Panc1 (cell line): ENCODE results near the gene TCTN1.

ENCODE experiments used
- POLR2AphosphoS5 ChIP-seq: IDR thresholded peaks from 2 replicates; pipeline ENCODE4 v1.6.1; 2012; ENCODE audit warnings: mild to moderate bottlenecking, low read depth, low read length, moderate library complexity
- SIN3A ChIP-seq: IDR thresholded peaks from 2 replicates; pipeline ENCODE4 v1.6.1; 2012; ENCODE audit warnings: low read depth, mild to moderate bottlenecking, low read length, moderate library complexity, borderline replicate concordance; ENCODE audit not compliant: insufficient read depth
- TCF7L2 ChIP-seq: IDR thresholded peaks from 2 replicates; pipeline ENCODE4 v1.6.1; 2011; ENCODE audit warnings: mild to moderate bottlenecking, low read depth, low read length, inconsistent platforms
- TF ChIP-seq, protein P1 (sequence below): fragments of 450-650 bp; IDR thresholded peaks from 2 replicates; pipeline ENCODE4 v1.5.1; 2017; ENCODE audit warnings: mild to moderate bottlenecking
- TF ChIP-seq, protein P2 (sequence below), 2 experiments: IDR thresholded peaks; 2 replicates each; pipeline ENCODE4 v1.6.1; 2011 to 2012; ENCODE audit warnings: low read depth in 2 of 2, control low read depth in 1 of 2, low read length in 1 of 2, mild to moderate bottlenecking in 1 of 2, moderate library complexity in 1 of 2; ENCODE audit not compliant: insufficient read depth in 1 of 2

DNA sequence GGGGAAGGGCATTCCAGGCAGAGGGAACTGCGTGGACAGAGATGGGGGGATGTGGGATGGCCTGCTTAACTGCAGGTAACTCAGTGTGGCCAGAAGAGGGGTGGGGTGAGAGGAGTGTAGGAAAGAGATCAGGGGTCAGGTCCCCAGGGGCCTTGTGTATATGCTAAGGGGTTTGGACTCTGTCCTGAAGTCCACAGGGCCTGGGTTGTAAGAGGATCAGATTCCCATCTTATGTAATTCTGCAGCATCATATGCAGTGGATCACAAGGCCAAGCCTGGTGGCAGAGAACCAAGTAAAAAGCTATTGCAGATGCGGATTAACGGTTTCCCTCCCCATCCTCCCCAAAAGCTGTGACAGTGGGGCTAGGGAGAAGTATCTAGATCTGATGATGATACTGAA lies 8.7 kb downstream of the TCTN1 start:
- TF ChIP-seq, protein P1, sequence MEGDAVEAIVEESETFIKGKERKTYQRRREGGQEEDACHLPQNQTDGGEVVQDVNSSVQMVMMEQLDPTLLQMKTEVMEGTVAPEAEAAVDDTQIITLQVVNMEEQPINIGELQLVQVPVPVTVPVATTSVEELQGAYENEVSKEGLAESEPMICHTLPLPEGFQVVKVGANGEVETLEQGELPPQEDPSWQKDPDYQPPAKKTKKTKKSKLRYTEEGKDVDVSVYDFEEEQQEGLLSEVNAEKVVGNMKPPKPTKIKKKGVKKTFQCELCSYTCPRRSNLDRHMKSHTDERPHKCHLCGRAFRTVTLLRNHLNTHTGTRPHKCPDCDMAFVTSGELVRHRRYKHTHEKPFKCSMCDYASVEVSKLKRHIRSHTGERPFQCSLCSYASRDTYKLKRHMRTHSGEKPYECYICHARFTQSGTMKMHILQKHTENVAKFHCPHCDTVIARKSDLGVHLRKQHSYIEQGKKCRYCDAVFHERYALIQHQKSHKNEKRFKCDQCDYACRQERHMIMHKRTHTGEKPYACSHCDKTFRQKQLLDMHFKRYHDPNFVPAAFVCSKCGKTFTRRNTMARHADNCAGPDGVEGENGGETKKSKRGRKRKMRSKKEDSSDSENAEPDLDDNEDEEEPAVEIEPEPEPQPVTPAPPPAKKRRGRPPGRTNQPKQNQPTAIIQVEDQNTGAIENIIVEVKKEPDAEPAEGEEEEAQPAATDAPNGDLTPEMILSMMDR, result no peak
- TF ChIP-seq POLR2AphosphoS5, result no peak
- TF ChIP-seq, protein P2, sequence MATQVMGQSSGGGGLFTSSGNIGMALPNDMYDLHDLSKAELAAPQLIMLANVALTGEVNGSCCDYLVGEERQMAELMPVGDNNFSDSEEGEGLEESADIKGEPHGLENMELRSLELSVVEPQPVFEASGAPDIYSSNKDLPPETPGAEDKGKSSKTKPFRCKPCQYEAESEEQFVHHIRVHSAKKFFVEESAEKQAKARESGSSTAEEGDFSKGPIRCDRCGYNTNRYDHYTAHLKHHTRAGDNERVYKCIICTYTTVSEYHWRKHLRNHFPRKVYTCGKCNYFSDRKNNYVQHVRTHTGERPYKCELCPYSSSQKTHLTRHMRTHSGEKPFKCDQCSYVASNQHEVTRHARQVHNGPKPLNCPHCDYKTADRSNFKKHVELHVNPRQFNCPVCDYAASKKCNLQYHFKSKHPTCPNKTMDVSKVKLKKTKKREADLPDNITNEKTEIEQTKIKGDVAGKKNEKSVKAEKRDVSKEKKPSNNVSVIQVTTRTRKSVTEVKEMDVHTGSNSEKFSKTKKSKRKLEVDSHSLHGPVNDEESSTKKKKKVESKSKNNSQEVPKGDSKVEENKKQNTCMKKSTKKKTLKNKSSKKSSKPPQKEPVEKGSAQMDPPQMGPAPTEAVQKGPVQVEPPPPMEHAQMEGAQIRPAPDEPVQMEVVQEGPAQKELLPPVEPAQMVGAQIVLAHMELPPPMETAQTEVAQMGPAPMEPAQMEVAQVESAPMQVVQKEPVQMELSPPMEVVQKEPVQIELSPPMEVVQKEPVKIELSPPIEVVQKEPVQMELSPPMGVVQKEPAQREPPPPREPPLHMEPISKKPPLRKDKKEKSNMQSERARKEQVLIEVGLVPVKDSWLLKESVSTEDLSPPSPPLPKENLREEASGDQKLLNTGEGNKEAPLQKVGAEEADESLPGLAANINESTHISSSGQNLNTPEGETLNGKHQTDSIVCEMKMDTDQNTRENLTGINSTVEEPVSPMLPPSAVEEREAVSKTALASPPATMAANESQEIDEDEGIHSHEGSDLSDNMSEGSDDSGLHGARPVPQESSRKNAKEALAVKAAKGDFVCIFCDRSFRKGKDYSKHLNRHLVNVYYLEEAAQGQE (IDR thresholded peaks at IDR 0.05; ENCODE audit: insufficient read depth in 1 of 2, low read depth in 2 of 2, low read length in 1 of 2), result no peak
- TF ChIP-seq SIN3A, result no peak
- no peak for TF ChIP-seq TCF7L2
